OCI-LY1 (cell line): ENCODE results near the gene HOXD3.

Source experiments
- EZH2 ChIP-seq: fragments of 200-600 bp; sonication (generic), shearing (Covaris generic); IDR thresholded peaks from 2 replicates; pipeline ENCODE4 v1.8.0; 2017; ENCODE audit warnings: borderline replicate concordance, mixed run types, mild to moderate bottlenecking, antibody characterized with exemption, low read length, moderate library complexity, mixed read lengths
- TF ChIP-seq, protein P1 (sequence below): fragments of 200-600 bp; sonication (generic), shearing (Covaris generic); IDR thresholded peaks from 2 replicates; pipeline ENCODE4 v1.5.1; 2017; ENCODE audit warnings: mild to moderate bottlenecking, antibody characterized with exemption, low read length, moderate library complexity, mixed read lengths

DNA sequence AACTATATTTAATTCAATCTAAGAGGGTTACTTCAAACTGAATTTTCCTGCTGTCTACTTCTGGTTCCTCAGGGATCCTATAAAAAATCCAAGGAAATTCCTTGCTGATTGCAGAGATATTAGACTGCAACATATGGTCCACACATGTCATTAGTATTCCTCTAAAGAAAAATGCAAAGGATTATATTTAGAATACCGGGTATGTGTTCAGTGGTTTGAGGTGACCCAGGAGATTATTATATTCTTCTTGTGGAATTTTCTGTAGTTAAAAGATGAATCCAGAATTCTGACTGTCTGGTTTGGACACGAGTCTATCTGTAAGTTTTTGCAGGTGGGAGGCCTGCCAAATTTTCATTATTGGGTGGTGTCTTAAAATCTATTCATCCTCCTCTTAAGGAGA lies 49.6 kb downstream of the HOXD3 start:
- TF ChIP-seq, protein P1, sequence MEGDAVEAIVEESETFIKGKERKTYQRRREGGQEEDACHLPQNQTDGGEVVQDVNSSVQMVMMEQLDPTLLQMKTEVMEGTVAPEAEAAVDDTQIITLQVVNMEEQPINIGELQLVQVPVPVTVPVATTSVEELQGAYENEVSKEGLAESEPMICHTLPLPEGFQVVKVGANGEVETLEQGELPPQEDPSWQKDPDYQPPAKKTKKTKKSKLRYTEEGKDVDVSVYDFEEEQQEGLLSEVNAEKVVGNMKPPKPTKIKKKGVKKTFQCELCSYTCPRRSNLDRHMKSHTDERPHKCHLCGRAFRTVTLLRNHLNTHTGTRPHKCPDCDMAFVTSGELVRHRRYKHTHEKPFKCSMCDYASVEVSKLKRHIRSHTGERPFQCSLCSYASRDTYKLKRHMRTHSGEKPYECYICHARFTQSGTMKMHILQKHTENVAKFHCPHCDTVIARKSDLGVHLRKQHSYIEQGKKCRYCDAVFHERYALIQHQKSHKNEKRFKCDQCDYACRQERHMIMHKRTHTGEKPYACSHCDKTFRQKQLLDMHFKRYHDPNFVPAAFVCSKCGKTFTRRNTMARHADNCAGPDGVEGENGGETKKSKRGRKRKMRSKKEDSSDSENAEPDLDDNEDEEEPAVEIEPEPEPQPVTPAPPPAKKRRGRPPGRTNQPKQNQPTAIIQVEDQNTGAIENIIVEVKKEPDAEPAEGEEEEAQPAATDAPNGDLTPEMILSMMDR = no peak
- TF ChIP-seq EZH2 = no peak
